ENCODE data around the gene USP32.
"Not testable (repeated sequence)": the region's sequence is repeated elsewhere in the genome, so short reads cannot be mapped to it uniquely, and the experiment has no call there.

The USP32 gene

DNA sequence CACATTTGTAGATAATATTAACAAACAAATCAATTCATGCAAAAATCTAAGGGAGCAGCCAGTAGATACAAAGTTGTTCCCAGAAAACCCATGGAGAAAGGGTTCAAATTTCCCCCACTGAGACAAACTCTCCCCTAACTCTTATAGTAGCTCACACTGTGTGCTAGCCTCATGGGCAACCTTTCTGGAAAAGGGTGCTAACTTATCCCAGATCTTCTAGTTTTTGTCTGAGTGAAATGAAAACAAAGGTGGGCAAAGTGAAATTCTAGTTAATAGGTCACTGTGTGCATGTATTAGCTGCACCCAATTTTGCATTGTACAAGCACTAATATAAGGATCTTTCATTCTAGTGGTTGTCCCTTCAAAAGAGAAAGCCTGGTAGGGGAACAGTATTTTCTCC lies 9.9 kb upstream of the USP32 start:
- no peak for DNase-seq

DNA sequence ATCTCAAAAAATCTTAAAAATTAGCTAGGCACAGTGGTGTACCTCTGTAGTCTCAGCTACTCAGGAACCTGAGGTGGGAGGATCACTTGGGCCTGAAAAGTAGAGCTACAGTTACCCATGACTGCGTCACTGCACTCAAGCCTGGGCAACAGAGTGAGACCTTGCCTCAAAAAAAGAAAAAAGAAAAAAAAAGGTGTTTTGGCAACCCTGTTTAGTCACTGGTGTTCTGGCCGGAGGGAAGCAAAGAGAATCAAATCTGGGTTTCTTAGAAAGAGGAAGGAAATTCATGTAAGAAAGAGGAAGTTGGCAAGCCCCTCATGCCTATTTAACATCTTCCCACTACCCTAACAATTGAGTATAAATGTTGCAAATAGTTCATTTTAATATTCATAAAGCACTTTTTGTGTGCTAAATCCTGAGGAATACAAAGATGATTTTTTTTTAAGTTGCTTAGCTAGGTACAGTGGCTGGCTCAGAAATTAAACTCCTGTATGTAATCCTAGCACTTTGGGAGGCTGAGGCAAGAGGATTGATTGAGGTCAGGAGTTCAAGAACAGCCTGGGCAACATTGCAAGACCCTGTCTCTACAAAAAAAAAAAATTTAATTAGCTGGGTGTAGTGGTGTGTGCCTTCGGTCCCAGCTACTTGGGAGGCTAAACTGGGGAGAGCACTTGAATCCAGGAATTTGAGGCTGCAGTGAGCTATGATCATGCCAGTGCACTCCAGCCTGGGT lies 6.5 kb upstream of the USP32 start:
- no peak for DNase-seq

DNA sequence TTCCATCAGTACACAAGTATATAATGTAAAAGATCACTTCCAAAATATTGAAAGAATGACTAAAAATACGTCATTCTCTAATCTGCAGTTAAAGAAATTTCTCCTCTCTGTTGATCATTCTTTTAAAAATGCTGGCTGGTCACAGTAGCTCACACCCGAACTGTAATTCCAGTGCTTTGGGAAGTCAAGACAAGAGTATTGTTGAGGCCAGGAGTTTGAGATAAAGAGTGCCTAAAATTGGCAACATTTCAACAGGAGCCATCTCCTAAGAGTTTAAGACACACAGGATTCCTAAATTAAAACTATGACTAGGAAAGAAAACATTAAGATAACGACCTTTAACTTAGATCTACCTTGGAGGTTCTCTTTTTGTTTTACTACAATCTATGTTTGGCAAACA lies 4.5 kb upstream of the USP32 start:
- DNase-seq: no peak

DNA sequence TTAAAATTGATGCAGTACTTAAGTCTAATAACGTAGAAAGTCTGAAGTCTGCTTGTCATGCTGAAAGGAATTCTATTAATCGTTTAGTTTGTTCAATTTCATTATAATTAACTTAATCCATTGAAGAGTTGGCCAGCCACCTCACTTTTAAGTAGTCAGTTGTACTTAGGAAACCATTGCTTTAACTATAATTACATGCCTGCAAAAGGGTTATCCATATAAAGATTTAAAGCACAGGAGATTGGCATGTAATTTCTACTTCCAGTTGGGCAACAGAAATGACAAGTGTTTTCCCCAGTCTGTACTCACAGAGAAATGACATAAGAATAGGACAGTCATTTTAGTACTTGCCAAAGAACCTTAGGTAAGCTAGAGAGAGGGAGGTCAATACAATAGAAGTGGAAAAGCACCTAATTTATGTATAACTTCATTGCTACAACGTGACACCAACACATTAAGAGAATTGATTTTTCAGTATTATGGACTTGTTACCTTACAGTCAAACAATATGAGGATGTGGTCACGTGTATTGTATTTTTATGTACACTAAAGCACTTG lies 3.7 kb upstream of the USP32 start:
- DNase-seq: no peak

DNA sequence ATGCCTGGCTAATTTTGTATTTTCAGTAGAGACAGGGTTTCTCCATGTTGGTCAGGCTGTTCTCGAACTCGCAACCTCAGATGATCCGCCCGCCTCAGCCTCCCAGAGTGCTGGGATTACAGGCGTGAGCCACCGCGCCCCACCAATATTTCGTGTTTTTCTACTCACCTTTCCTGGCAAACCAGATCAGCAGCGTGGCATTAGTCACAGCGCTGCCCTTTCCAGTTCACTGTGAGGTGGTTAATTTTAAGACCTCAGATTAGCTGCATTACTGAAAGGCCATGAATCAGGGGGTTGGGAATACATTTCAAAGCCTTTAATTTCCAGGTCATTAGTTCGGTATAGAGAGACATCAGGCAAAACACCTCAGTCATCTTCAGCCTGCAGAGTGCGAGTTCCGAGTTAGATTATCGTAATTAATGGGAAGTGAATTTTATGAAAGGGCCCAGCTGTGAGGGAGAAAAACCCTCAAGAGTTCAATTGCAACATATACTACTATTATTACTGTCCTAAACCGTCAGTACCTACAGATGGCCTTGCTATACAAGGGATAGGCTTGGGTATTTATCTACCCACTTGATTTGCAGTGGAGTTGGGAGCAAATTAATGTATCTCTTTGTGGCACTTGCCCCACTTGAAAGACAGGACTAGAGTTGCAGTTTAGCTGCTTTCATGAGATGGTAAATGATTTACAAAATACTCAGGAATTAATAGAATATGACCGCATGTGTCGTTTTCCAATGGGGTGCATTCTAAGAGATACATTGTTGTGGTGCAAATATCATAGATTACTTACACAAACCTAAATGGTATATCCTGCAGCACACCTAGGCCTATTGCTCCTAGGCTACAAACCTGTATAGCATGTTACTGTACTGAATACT lies 2.1 kb upstream of the USP32 start:
- no peak for DNase-seq

DNA sequence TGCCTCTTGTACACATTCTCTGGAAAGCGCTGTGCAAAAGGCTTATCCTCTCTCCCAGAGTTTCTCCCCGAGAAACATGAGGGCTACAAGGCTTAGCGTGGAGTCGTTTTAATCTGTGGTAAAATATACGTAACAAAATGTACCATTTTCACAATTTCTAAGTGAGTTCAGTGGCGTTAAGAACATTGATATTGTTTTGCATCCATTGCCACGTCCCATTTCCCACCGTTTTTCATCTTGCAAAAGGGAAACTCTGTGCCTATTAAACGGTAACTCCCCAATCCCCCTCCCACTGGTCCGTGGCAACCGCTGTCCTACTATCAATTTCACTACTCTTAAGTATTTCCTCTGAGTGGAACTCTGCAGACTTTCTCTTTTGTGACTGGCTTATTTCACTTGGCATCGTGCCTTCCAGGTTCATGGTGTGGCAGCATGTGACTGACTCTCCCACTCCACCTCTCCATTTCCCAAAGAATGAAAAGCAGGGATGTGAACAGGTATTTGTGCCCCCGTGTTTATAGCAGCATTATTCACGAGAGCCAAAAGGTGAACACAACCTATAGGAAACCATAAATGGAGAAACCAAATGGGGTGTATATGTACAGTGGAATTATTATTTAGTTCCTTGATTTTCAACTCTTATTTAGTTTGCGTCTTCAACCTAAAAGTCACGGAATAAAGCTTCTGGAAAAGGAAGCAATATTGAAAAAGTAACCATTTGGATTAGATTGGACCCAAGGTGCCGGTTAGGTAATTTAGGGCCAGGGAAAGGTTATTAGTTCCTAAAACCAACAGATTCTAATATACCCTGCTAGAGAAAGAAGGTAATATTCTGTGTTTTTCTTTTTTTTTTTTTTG lies 1.1 kb upstream of the USP32 start:
- DNase-seq: no peak

DNA sequence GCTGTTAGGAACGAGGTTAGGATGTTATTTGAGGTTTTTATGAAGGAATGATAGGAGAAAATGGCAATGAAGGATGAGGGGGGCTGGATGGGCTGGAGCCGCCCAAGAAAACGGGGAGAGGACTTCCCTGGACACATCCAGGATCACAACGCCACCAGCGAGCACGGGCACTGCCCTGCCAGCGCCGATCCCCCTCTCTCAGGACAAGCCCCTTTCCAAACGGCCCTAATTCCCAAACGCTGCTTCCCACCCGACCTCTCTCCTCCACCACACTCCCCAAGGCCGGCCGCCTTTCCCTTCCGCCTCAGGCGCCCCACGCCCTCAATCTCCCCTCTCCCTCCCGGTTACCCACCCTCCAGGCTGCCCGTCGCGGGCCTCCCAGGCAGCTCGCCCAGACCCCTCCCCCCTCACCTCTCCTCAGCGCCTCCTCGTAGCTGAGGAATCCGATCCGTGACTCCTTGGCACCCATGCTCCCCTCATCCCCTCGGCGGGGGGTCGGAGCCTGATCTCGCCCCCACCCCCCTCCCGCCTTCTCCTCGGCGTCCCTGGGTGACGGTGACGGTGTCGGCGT lies 377 bp downstream of the USP32 start:
- no peak for DNase-seq

DNA sequence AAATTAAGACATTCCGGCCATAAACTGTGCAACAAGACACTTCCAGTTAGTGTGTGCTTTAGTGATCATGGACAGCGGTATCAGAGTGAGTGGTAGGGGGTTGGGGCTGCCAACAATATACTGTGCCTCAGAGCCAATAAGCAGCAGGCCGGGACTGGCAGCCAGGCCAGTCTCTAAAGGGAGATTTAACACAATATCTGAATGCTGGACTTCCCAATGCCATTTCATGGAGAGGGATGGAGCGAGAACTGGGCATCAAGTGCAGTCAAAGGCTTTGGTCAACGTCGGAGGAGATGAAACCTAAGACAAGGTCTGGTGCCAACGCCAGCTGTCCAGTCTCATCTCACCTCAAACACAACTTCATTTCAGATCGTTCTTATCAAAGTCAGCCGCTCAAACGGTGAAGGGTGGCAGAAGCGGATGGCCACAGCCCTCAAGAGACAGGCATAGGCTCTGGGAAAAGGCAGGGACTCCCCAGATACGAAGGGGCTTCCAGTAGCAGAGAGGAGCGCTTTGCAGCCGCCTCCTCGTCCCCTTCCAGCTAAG lies 935 bp downstream of the USP32 start:
- no peak for DNase-seq

DNA sequence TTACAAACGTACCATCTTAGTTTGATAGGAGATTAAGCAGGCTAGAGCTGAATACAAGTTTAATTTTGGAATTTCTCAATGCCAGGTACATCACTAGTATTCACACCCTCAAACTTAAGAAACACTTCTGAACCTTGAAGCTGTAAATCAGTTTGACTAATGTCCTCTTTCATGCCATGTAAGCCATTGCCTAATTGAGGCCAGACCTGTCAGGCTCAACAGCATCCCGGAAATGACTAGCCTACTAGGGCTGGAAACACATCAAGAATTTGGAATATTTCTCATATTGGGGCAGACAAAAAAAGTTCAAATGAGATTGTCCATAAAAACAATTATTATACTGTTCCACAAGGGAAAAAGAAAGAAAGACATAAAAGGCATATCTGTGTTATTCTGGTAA lies 1.7 kb downstream of the USP32 start:
- DNase-seq: no peak

DNA sequence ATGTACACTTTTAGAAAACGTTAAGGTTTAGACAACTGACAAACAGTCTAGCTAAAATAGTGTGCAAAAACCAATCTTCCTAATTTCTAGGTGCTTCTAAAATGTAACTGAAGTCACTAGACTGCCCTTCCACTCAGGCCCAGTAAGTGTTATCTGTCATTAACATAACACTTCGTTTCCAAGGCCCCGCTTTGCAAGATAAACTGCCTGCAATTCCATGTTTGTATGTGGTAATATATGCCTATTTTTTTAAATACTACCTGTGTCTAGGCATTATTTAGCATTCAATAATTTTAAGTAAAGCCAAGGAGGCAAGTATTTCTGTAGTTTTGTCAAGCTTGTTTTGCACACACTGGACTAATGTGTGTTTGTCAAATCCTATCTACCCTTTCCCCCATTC lies 3.2 kb downstream of the USP32 start:
- no peak for DNase-seq

DNA sequence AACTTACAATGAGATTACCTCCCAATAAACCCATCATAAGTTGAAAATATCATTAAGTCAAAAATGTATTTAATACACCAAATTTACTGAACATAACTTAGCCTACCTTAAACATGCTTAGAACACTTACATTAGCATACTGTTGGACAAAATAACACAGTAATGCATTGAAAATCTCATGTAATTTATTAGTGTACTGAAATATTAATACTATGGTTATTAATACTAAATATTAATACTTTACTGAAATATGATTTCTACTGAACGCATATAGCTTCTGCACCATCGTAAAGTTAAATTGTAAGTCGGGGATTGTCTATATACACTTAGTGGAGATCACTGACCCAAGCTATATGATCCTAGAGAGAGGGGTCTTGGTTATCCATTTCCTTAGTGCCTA lies 4.3 kb downstream of the USP32 start:
- DNase-seq: no peak

DNA sequence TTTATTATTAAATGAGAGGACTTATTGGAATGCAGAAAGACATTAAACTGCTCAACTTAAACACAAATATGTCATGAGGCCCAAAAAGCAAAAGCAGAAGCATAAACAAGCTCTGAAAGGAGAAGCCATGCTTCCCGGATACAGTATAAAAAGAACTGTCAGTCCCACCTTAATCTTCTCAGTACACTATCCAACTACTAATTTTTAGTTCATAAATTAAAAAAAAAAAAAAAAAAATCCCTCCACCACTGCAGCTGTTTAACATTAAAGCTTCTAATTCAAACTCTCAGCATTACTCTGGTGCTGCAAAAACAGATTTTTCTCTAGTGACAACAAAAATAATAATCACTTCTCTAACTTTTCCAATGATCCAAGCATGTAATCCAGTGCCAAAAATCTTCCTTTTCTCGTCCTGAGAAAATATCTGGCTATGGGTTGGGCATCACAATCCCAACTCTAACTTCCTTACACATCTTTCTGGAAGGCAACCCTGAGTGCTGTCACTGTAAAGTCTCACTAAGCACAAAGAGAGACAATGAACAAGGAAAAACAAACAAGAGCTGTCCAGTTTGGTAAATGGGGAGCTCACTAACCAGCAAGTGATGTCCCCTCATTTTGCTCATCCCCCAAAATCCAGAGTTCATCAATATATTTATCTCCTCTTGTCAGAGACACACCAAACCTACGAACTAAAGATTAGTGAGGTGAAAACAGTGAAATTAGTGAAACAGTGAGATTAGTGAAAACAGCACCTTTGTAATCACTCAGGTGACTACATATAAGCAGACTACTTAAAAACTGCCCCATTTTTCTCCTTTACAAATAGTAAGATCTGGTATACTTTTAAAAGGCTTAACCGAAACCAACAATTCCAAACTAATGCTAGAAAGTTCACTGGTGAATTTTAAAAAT lies 5.5 kb downstream of the USP32 start:
- no peak for DNase-seq

DNA sequence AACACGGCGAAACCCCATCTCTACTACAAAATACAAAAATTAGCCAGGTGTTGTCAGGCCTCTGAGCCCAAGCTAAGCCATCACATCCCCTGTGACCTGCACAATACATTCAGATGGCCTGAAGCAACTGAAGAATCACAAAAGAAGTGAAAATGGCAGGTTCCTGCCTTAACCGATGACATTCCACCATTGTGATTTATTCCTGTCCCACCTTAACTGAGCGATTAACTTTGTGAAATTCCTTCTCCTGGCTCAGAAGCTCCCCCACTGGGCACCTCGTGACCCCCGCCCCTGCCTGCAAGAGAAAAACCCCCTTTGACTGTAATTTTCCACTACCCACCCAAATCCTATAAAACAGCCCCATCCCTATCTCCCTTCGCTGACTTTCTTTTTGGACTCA lies 7.0 kb downstream of the USP32 start:
- not testable (repeated sequence) for DNase-seq

DNA sequence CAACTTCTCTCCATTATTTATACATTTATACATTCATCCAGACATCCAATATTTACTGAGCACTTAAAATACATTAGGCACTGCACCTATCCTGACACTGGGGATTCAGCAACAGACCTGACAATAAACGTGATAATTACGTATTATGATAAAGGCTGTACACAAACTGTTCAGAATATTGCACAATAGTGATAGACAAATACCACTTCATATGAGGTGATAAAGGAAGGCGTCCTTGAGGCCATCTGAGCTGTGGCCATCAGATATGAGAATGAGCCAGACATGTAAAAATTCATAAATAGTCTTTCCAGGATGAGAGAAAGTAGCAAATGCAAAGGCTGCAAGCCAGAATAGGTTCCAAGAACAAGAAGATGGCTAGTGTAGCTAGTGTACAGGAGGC lies 8.6 kb downstream of the USP32 start:
- DNase-seq: no peak

DNA sequence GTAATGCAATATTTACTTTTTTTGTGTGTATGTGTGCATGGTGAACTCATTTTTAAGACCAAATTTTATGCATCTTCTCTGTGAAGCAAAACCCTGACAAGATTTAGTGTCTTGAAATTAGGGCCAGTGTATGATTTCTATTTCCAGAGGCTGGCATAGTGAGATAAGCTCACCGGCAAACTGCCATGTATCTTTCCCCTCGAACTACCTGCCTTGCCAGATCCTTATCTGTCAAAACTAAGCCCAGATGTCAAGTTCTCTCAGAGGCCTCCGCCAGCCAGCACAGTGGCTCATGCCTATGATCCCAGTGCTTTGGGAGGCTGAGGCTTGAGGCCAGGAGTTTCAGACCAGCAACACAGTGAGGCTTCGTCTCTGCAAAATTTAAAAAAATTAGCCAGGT lies 10.0 kb downstream of the USP32 start:
- DNase-seq: no peak

DNA sequence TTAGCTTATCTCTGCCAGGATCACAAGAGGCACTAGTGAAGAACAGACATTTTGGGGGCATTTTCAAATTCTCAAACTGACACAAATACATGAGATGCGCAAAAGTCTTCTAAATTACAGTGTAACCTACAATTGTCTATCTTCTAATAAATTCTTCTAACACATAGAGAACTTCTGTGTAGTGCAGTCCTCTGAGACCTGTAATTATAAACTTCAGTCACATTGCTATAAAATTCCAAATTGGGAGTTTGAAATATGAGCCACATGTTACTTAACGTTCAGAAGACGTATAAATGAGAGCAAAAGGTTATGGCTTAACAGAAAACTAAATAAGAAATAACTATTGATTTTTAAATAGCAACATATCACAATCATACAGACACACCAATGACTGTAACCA lies 12.5 kb downstream of the USP32 start:
- DNase-seq: not testable (repeated sequence)

DNA sequence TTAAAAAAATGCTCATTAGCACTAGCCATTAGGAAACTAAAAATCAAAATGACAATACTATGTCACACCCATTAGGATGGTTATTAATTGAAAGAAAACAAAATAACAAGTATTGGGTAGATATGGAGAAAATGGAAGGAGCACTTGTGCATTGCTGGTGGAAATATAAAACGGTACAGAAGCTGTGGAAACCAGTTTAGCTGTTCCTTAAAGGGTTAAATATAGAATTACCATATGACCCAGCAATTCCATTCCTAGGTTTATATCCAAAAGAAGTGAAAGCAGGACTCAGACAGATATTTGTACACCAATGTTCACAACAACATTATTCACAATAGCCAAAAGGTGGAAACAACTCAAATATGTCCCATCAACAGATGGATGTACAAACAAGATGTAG lies 13.7 kb downstream of the USP32 start:
- DNase-seq: not testable (repeated sequence)

DNA sequence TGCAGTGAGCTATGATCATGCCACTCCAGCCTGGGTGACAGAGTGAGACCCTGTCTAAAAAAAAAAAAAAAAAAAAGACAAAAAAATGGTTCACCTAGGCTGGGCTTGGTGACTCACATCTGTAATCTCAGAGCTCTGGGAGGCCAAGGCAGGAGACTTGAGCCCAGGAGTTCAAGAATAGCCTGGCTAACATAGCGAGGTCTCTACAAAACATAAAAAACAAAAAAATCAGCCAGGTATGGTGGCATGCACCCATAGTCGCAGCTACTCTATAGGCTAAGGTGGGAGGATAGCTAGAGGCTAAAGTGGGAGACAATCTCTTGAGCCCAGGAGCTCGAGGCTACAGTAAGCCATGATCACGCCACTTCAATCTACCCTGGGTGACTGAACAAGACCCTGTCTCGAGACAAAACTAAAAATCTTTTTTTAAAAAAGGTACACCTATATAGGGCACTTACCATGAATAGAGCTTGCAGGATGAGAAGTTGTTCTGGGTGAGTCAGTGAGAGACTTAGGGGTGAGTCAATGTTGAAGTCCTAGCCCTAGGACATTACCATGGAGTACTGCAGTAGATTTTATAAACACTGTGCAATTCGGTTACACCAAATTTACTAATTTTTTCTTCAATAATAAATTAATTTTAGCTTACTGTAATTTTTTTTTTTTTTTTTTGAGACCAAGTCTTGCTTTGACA lies 19.0 kb downstream of the USP32 start:
- no peak for DNase-seq

DNA sequence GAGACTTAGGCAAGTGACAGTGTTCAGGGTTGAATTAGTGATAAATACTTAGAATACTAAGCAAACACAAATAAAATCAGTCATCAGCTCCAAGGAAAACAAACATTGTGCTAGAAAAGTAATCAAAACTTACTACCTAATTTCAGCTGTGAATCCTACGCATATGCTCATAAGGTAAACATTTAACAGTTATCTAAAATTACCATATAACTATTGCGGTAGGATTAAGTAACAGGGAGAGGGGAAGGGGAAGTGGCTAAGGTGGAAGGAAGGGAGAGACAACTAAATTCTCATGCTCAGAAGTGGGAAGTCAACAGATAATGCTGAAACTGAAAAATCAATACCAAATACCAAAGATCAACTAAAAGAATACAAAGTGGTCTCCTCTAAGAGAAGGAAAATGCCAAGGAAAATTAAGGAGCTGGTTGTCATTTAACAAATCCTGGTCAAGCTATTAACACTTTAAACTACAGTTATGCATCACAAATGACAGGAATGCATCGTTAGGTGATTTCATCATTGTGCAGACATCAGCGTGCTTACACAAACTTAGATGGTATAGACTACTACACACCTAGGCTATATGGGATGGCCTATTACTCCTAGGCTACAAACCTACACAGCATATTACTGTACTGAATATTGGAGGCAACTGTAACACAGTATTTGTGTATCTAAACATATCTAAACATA lies 20.0 kb downstream of the USP32 start:
- DNase-seq: no peak

DNA sequence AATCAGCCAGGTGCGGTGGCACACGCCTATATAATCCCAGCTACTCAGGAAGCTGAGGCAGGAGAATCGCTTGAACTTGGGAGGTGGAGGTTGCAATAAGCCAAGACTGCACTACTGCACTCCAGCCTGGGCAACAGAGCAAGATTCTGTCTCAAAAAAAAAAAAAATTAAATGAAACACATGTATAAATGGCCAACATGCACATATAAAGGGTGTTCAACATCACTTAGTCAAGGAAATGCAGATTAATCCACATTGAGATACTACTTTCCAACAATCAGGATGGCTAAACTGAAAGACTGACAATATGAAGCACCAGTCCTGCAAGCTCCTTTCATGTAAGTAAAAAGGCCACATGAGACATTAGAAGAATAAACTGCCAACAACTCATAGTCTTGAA lies 20.5 kb downstream of the USP32 start:
- DNase-seq: no peak

All from 8988T (cell line).